HG03097 (cell line): Measurements from ENCODE around the gene RERE.

Source experiments
- ATAC-seq: cut with Tn5 transposase; IDR thresholded peaks from one replicate; pipeline ENCODE4 v1.9.1; 2021; ENCODE audit not compliant: unreplicated experiment, low FRiP score

Gene RERE

DNA sequence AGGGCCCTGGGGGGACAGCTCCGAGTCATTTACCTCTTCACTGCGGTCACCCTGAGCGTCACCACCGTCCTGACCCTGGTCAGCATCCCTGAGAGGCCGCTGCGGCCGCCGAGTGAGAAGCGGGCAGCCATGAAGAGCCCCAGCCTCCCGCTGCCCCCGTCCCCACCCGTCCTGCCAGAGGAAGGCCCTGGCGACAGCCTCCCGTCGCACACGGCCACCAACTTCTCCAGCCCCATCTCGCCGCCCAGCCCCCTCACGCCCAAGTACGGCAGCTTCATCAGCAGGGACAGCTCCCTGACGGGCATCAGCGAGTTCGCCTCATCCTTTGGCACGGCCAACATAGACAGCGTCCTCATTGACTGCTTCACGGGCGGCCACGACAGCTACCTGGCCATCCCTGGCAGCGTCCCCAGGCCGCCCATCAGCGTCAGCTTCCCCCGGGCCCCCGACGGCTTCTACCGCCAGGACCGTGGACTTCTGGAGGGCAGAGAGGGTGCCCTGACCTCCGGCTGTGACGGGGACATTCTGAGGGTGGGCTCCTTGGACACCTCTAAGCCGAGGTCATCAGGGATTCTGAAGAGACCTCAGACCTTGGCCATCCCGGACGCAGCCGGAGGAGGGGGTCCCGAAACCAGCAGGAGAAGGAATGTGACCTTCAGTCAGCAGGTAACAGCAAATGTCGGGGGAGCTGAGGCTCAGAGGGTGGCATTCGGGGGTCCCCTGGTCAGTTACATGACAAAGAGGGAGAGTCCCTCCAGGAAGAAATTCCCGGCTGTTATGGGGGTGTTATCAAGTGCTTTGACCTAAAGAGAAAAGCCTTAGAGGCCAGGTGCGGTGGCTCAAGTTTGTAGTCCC lies 486.9 kb downstream of the RERE start:
- no peak for ATAC-seq

DNA sequence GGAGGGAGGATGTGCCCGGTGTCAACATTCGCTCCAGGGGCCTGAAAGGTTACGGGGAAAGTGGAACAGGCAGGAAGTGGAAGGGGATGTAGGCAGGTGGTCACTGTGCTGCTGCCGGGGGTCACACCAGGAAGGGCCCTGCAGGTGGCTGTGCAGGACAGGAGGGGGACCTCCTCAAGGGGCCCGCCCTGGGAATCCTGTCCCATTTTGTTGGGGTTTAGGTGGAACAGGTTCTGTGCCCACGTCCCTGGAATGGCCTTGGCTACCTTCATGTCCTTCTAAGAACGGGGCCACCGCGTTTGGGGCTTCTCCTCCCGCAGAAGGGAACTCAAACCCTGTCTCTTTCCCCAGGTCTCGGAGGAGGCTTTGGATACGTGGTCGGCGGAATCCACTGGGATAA lies 487.6 kb downstream of the RERE start:
- ATAC-seq, result no peak

DNA sequence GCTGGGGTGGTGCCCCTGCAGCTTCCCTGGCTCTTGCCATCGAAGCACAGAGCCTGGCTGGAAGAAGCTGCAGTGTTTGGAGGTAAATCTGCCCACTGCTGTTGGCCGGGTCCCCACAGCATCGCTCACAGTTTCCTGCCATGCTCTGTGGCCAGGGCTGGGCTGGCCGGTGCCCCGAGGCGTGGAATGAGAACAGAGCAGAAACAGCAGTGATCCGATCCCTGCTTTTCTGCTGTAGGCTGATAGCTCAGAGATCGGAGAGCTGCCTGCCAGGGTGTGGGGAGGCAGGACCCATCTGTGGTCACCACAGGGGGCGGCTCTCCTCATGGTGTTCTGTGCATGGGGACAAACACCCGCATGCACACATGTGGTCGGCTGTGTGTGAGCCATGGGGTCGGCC lies 488.0 kb downstream of the RERE start:
- ATAC-seq, result no peak

DNA sequence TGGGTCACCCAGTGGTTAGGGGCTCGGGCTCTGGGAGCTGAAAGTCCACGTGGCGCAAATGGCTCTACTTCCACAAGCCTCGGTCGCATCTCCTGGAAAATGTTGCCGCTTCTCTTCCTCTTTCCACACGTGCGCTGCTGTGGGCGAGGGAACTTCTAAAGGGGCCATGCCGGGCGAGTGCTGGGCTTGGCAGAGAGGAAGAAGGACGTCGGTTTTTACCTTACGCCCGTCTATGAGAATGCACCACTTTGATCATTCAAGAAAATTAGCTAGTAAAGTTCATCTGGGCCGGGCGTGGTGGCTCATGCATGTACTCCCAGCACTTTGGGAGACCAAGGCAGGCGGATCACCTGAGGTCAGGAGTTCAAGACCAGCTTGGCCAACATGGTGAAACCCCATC lies 489.2 kb downstream of the RERE start:
- no peak for ATAC-seq

DNA sequence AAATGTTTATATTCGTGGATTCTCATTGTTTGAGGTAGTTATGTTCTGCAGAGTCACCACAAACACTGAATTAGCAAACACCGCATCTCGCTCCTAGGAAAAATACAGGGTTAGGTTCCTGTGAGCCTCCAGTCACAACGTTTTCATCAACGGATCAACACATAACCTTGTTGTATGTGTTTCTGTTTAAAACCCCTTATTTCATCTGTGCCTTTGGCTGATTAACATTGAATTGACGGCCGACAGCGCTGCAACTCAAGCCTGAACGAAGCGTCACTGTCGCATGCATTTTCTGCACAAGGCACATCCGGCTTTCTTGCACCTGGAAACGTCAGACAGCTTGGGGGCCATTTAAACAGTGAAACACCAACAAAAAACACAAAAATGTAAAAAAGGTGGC lies 491.2 kb downstream of the RERE start:
- ATAC-seq, result no peak

DNA sequence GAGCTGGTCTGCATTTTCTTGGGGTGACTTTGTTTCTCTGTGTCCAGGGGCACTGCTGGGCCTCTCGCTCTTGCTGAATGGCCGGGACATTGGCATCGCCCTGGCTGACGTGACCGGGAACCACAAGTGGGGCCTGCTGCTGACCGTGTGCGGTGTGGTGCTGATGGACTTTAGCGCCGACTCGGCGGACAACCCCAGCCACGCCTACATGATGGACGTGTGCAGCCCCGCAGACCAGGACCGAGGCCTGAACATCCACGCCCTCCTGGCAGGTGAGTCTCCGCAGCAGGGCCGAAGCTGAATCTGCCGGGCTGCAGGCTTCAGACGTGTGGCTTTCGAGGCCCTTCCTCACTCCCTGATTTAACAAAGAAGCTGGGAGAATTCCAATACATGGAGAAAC lies 491.7 kb downstream of the RERE start:
- ATAC-seq, result no peak

DNA sequence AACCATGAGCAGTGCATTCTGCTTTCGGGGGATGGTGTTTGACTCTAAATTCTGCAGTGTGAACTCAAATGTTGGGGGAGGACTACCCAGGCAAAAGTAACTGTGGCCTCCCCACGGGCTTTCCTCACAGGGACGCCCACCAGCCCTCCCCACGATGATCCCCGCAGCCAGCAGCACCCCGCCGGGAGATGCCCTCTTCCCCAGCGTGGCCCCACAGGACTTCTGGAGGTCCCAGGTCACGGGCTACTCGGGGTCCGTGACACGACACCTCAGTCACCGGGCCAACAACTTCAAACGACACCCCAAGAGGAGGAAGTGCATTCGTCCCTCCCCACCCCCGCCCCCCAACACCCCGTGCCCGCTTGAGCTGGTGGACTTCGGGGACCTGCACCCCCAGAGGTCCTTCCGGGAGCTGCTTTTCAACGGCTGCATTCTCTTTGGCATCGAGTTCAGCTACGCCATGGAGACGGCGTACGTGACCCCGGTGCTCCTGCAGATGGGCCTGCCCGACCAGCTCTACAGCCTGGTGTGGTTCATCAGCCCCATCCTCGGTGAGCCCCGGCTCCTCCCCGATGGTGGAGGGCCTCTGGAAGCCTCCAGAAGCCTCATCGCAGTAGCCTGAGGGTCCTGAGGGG lies 493.1 kb downstream of the RERE start:
- no peak for ATAC-seq

DNA sequence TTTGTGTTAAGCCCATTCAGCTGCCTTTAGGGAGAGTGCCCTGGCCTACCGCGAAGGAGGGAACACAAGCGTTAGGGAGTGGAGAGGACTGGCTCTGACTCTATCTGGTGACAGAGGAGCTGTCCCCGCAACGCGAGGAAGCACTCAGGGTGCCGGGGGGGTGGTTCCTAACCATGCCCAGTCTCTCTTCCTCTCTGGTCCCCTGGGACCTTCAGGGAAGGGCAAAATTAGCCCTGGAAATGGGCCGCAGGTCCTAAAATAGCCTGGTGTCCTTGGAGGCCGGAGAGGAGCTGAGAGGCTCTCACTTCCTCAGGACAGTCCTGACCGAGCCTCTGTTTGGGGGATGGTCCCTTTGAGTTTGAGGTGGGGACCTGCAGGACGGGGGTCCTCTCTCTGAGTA lies 493.7 kb downstream of the RERE start:
- no peak for ATAC-seq

DNA sequence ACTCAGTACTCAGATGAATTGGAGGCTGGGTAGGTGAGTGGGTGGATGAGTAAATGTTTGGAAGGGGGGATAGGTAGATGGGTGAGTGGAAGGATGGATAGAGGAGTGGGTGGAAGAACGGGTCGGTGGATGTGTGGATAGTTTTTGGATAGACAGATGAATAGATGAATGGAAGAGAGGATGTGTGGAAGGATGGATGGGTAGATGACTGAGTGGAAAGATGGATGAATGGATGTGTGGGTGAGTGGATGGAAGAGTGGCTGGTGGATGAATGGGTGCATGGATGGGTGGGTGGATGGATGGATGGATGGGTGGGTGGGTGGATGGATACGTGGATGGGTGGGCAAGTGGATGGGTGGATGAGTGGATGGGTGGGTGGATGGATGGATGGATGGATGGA lies 495.8 kb downstream of the RERE start:
- no peak for ATAC-seq

DNA sequence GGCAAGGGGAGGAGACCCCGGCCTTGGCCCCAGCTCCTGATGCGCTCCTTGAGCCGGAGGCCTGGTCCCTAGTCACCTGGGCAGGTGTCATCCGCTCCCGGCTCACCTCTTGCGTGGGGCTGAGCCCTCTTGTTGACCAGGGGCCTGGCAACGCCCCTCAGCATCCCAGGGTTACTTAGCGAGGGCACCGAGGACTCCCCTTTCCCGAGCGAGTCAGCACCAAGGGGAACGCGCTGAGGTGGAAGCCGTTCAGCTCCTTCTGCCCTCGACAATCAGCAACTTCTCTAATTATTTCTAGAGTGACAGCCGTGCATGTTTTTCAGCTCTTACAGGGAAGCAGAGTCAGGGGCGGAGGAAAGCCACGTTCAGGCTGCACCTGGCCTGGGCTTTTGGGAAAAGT lies 499.0 kb downstream of the RERE start:
- no peak for ATAC-seq

DNA sequence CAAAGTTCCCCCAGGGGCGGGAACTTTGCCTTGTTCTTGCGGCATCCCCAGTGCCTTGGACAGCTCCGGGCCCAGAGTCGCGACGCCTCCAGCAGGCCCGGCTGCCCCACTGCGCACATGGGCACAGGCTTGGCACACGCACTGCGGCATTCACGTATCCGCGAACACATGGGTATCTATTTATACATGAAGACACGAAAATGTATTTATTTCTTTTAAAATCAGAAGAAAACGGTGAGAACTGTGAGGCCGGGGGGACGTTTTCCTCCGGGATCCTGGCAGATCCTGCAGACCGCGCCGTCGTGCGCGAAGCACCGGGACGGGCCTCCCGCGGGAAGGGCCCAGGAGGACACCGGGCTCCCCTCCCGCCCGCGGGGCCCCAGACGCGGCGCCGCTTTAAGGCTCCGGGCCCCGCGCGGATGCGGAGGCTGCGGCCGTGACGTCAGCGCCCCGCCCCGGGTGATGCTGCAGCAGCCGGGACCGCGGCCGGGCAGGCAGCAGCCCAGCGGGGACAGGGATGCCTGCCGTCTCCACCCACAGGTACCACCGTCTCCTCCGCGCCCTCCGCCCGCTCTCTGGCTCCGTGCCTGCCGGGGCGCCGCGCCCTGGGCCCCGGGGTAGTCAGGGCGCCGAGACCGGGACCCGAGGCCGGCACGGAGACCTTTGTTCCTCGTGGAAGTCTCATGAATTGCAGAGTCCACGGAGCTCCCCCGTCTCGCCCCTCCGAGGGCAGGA lies 499.6 kb downstream of the RERE start, which contains the start of gene SLC45A1:
Gene SLC45A1, plus strand, starts transcription at position 468 of the 735 bp plus-strand sequence. CDS start 6,216 bp downstream, outside the sequence.
- ATAC-seq, result no peak

DNA sequence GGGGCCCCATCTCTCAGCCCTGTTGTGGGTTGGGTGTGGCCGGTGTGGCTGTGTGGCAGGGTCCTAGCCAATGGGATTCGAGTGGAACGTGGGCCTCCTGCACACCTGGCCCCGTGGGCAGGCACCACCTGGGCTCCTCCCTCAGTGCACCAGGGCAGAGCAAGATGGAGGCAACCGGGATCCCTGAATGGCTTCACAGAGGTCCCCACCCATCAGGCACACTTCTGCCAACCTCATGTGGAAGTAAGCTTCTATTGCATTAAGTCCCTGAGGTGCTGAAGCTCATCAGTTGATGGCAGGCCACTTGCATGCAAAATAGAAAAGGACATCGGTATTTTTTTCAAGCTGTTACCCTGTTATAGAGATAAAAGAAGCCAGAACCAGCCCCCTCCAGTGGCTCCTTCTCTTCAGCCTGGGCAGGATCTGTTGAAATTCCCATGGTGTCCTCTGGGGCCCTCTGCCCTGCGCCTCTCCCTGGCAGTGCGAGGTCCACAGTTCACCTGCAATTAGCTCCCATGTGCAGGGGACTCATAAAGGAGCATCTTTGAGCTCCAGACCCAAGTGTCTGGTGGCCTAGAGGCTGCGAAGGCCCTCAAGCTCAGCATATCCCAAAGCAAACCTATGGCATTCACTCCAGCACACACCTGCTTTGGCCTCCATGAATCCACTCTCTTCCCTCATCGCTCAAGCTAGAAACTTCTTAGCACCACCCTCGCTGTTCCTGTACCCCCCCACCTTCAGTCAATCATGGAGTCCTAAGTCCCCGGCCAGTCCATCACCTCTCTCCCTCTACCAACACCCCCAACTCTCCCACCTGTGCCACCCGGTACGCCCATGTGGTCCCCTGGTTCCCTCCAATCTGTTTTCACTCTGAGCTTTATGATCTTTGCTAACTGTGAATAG lies 501.6 kb downstream of the RERE start:
- no peak for ATAC-seq

DNA sequence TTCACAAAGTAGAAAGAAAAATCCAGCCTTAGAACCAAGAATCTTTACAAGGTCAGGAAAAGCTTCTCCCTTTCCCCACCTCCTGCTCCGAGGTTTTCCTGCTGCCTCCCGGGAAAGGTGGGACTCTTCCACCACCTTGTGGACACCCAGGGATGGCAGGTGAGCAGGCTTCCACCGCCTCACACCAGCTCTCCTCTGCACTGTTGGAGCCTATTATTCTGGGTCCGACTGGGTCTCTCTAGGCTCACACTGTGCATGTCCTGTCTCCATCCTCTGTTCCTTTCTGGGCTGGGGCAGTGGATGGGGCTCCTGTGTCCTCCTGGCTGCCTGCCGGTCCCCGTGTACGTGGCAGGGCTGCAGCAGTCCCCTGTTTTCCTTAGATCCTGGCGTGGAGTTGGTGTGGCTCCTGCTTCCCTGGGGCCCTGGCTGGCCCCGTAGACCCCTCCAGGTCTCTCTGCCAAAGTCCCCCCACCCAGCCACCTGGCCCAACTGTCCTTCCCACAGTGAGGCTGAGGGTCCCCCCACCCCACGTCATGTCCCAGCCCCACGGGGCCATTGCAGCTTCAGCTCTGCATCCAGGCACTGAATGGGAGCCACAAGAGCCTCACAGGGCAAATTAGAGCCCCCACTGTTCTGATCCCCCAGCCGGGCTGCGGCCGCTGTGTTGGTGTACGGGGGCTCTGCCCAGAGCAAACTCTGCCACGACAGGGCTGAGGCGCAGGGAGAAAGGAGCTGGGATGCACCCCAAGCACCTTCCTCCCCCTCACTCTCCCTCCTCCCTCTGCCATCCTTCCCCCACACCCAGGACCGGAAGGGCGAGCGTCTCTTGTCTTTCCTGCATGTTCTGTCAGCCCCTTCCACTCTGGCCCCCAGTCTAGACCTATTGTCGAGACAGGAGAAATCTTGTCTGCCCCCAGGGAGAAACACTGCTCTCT lies 502.8 kb downstream of the RERE start:
- ATAC-seq, result no peak

DNA sequence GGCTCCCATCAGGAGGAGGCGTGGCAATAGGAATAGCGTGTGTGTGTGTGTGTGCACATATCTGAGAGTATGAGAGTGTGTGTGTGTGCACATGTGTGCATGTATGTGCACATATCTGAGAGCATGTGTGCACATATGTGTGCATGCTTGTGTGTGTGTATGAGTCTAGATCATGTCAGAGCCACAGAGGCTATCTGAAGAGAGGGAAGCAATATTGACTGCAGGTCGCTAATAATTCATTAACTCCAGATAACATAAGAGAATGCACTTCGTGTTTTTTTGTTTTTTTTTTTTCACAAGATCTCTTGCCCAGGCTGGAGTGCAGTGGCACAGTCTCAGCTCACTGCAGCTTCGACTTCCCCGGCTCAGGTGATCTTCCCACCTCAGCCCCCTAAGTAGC lies 504.2 kb downstream of the RERE start:
- ATAC-seq, result no peak

DNA sequence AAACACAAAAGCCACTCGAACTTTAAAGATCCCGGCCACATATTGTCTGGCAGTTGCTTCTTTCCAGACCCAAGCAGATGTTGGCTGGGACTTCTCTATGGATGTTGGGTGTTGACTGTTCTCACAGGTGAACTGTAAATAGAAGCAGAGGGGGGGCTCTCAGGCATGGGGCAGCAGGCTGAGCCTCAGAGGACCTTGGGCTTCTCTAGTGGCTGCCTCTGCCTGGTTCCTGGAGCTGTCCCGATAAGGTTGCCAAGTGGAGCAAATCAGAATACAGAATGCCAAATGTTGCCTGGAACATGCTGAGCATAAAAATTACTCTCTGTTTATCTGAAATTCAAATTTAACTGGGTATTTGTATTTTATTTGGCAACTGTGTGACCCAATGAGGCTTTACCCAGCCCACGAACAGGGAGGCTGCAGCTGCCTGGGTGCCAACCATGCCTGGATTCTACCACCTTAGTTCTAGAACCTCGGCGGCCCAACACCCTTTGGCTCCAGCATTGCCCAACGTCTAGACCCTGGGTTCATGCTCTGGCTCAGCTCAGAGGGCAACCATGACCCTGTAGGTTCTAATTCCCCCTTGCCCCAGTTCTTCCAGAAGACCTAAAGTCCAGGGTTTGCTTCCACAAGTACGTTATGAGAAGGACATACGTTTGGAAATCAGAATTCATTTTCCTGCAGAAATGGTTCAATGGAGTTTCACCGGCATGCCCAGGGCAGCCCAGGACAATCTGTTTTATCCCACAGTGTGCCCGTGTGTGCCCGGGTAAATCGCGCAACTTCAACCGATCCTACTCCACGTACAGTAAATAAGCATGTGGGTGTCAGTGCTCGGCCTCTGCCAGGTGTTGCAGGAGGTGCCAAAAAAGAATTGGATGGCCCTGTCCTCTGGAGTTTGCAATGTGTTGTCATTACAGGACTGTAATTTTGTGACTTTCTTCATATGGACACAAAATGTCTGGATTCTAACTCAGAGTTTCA lies 504.9 kb downstream of the RERE start:
- no peak for ATAC-seq

DNA sequence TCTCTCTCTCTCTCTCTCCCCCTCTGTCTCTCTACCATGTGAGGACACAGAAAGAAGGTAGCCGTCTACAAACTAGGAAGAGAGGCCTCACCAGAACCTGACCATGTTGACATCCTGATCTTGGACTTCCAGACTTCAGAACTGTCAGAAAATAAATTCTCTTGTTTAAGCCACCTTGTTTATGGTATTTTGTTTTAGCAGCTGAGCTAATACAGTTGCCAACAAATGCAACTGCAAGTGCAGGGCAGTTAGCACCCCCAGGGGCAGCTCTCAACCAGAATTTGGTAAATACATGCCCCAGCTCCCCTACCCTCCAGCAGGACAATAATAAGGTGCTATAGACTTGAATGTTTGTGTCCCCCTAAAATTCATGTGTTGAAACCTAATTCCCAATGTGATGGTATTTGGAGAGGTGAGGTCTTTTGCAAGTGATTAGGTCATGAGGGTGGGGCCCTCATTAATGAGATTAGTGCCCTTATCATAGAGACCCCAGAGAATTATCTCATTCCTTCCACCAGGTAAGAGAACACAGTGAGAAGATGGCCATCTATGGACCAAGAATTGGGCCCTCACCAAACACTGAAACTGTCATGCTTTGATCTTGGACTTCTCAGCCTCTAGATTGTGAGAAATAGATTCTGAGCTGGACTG lies 506.2 kb downstream of the RERE start:
- ATAC-seq, result no peak

DNA sequence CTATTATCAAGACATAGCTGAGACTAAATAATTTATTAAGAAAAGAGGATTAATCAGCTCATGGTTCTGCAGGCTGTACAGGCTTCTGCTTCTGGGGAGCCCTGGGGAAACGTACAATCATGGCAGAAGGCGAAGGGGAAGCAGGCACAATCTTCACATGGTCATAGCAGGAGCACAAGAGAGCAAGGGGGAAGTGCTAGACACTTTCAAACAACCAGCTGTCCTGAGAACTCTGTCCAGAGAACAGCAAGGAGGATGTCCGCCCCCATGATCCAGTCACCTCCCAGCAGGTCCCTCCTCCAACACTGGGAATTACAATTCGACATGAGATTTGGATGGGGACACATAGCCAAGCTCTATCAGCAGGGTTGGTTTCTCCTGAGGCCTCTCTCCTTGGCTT lies 509.8 kb downstream of the RERE start:
- no peak for ATAC-seq

DNA sequence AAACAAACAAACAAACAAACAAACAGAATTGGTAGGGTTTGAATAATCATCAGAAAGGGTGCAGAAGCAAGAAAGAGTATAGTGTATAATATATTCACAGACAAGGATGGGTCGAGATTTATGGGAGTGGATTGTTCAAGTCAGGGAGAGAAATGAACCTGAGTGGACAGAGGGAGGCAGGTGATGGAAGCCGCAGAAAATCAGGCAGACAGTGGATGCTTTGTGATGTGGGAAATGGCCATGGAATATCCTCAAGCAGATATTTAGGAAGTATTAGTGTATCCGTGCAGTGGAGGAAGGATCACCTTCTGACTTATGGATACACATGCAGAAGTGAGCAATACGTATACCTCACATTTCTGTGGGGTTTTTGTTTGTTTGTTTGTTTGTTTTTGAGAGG lies 513.6 kb downstream of the RERE start:
- ATAC-seq, result no peak
